Jurkat, Clone E6-1 (cell line): ENCODE results near the gene CELSR2.

Experiments
- DNase-seq: peaks from one replicate; pipeline ENCODE4 v3.0.0-alpha.2; 2011; ENCODE audit warnings: low read depth, low spot score
- H3K4me3 ChIP-seq: 2 replicates; pipeline ENCODE4 v1.5.1; 2011; ENCODE audit warnings: mild to moderate bottlenecking, low read length, control low read depth, moderate library complexity

Gene CELSR2

DNA sequence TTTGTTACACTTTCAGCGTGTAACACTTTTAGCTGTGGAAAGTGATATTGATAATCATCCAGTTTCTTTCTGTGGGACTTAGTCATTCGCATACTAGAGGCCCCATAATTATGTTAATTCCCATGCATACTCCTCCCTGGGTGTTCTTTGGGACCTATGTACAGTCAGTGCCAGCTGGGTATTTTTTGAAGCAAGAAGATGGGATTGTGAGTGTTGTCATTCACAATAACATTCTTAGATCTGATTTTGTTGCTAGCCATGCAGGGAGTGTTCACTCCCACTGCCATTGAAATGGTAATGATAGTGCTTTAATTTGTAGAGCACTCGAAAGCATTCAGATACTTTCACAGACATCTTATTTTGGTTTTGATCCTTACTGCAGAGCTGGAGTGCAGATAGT is 24.0 kb upstream of the CELSR2 start:
- no peak for DNase-seq
- no peak overlapping the region for H3K4me3 ChIP-seq

DNA sequence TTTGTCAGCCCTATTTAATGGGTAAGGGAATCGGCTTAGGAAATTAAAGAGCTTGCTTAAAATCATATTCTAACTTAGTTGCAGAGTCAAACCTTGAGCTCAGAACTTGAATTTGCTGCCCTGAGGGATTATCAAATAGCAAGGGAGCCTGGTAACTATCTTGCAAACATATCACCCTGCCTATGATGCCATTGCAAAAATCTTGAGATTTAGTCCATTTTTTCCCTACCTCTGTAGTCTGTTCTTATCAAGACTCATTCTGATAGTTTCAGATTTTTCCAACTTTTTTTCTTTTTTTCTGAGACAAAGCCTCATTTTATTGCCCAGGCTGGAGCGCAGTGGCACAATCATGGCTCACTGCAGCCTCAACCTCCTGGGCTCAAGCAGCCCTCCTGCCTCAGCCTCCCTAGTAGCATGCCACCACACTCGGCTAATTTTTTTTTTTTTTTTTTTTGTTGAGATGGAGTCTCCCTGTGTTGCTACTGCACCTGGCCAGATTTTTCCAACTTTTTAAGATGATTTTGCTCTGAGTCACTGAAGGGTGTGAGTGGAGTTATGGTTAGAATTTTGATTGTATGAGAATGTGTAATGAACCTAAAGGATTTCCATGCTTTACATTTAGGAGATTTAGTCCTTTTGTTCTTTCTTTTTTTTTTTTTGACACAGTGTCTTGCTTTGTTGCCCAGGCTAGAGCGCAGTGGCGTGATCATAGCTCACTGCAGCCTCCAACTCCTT is 23.5 kb upstream of the CELSR2 start:
- DNase-seq: no peak
- H3K4me3 ChIP-seq: no peak overlapping the region

DNA sequence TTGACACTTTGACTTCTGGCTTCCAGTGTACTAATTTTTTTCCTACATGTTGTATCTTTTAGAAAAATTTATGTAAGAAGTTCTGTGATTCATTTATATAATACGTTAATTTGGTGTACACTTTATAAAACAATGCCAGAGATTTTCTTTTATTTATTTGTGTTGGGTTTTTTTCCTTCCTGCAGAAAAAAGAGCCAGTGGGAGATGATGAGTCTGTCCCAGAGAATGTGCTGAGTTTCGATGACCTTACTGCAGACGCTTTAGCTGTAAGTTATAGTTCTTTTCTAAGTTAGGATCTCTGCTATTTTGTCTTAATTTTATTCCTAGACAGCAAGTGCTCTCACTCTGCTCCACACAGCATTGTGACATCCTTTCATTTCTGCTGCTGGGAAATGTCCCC is 21.2 kb upstream of the CELSR2 start:
- DNase-seq: no peak
- no peak overlapping the region for H3K4me3 ChIP-seq

DNA sequence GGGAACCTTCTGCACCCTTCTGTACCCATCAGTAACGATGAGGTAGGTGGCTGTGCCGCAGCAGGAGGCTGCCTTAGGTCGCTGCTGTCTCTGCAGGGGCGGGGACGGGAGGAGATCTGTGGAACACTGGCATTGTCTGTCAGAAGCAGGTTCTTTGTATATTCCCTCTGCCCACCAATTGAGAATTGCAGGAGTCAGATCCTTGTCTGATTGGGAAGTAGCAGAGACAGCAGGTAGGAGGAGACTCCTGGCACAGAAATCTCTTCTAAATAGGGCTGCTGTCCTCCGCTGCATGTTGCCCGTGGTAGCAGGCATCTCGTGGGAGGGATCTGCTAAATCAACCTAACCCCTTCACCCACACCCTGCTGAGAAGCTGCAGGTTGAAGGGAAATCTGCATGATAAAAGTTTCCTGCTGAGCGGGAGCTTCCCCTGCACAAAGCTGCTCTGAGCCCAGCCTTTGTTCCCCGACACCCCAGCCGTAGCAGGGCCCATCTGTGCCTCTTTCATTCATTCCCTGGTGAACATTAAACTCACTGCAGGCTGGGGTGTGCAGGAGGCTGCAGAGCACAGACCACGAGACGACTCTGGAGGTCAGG is 19.7 kb upstream of the CELSR2 start:
- H3K4me3 ChIP-seq: no peak overlapping the region
- no peak for DNase-seq

DNA sequence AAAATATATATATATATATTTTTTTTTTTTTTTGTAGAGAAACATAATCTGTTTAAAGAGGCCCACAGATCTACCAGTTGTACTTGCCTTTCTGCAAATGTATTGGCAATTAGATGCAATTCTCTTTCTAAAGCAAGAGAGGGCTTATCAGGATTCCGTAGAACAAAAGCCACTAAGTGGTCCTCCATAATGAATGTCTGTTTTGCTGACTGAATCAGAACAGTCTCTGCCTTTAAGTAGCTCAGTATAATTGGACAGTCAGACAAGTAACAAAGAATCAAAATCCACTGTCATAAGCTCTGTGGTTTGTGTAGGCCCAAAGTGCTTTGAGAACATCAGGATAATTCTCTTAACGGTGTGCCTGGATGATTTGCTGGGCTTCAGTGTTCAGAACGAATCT is 18.3 kb upstream of the CELSR2 start:
- no peak for DNase-seq
- no peak overlapping the region for H3K4me3 ChIP-seq

DNA sequence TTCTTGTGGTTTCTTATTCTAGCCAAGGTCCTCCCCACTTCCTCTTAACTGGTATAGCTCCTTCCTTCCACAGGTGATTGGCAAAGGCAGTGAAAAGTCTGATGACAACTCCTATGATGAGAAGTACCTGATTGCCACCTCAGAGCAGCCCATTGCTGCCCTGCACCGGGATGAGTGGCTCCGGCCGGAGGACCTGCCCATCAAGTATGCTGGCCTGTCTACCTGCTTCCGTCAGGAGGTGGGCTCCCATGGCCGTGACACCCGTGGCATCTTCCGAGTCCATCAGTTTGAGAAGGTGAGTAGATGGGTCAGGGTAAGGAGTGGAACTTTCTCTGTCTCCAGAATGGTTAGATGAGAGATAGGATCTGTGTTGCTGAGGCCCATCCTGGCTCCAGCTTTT is 14.2 kb upstream of the CELSR2 start:
- DNase-seq: no peak
- no peak overlapping the region for H3K4me3 ChIP-seq

DNA sequence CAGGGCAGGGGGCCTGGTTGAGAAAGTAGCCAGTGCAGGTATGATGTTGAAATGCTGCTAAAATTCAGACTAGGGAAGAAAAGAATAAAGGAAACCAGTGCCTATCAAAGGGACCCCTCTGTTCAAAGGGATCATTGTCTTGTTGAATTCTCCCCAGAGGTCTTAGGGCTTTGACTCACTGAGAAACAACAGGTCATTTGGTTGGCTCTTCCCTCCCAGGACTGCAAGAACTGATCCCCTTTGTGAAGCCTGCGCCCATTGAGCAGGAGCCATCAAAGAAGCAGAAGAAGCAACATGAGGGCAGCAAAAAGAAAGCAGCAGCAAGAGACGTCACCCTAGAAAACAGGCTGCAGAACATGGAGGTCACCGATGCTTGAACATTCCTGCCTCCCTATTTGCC is 11.8 kb upstream of the CELSR2 start:
- H3K4me3 ChIP-seq: no peak overlapping the region
- DNase-seq: no peak

DNA sequence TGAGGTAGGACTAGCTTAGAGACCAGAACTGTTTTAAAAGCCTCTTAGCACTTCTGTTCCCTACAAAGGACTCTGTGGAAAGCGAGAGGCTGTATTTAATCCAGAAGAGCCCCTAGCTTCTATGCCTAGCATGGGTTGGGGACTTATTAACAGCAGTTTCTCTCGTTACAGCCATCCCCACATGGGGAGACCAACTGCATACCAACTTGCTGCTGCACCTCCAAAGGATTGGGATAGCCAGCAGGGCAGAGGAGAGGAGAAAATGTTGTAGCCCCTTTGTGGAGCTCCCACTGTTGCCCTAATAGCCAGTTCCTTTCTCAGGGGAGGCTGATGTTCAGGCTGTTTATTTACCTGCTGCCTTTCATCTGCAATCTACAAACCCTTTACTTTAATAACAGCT is 11.0 kb upstream of the CELSR2 start:
- no peak overlapping the region for H3K4me3 ChIP-seq

DNA sequence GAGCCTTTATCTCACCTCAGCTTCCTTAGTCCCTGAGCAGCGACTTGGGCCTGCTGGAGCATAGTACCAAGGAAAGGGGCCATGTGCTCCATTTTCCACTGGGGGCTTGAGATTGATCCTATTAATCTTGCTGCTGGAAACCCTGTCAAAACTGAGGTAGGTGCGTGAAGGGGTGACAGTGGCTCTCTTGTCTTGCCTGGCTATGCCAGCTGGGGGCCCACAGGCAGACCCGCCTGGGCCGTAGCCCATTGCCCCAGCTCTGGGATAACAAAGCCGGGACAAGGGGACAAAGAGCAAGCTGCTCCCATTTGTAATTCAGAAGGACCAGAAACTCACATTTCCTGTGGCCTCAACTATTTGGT is 10.3 kb upstream of the CELSR2 start:
- DNase-seq: no peak

More for the DNA sequence above, 11.0 kb upstream of the CELSR2 start:
- no peak for DNase-seq

DNA sequence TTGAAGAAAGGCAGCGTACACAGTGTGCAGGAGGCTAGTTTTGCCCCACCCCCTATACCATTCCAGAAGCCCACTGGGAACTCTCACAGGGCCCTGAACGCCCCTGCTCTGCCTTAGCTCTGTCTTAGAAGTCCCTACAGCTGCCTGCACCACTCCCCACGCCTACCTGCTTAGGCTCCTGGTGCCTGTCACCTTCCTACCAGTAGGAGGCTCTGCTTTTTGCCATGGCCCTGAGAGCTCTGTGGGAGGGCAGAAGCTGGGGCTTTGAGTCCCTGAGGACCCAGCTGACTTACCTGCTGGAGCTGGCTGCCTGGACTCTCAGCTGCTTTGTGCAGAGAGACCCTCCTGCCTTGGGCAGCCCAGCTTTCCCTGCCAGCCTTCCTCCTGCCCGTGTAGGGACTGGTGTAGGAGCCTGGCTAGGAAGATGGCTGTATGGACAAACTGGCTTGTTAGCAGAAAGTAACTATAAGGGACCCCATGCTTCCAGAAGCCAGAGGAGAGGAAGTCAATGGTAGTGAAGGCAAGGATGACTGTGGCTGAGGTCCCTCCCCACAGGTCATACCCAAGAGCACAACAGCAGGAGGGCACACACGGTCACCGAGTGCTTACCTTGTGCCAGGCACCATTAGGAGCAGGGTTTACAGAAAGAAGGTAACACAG is 9.8 kb upstream of the CELSR2 start:
- peak; percentile 40 for DNase-seq
- H3K4me3 ChIP-seq: no peak overlapping the region

More for the DNA sequence above, 10.3 kb upstream of the CELSR2 start:
- H3K4me3 ChIP-seq: no peak overlapping the region

DNA sequence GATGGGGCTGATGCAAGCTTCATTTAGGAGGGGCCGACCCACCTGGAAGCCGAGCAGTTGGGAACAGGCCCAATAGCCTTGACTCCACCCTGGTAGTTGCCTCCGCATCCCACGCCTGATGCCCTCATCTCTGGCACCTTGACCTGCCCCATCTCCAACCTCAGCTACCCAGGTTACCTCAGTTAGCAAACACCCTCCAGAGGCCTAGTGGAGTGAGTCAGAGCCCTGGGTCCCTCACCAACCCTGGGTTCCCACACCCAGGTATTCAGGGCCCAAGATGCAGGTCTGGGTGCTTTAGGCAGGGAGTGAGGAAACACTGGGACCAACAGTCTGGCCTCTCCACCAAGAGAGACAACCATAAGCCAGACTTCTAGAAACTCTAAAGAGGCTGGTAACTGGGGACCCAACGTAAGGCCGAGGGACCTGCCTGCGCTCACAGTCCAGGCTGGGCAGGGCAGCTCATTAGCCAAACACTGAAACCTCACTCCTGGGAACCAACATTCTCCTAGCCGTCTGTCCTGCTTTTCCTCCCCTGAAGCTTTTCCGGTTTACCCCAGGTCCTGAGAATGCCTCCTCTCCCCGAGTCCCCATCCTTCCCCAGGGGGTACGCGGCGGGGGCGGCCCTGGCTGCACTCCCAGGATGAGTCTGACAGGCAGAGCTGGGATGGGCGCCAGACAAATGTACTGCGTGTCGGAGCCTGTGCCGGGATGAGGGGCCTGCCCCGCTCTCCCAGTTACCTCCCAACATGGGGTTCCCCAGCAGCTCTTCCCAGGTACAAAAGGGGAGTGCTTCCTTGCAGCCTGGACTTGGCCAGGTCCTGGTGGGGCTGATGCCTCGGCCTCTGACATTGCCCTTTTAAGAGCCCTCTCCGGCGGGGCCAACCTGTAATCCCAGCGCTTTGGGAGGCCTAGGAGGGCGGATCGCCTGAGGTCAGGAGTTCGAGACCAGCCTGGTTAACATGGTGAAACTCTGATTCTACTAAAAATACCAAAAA is 8.9 kb upstream of the CELSR2 start:
- no peak for DNase-seq
- H3K4me3 ChIP-seq: no peak overlapping the region

DNA sequence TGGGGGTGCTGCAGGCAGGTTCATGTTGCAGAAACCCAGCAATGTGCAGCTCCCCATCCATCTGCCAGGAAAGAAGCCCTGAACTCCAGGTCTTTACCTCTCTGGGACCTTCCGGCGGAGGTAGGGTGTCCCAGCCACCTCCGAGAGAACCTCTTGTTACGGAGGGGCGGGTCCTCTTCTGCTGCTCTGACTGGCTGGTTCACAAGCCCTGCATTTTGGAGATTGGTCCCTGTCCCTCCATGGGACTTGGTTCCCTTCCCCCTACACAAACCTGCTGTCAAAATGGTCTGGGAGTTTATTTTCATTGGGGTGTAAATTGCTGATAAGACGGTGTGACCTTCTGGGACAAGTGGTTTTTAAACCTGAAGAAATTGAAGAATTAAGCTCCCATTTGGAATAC is 8.0 kb upstream of the CELSR2 start:
- no peak overlapping the region for H3K4me3 ChIP-seq

DNA sequence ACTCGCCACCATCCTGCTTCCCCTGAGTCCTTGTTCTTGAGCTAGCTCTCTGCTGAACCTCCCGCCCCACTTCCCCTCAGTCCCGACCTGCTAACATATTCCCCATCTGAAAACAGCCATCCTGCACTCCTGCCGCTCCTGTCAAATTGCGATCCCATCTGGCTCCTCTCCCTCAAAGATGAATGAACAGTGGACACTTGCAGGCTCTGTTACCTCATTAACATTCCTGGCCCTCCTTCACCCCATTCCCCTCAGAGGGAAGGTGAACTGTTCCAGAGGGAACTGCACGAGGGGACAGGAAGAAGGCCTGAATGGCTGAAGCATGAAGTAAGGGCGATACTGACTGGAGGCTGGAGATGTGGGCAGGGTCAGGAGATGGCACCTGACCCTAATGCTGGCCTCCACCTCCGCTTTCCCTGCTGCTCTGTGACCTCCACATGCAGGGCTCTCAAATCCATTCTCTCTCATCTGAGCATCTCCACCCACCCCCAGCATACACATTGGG is 7.4 kb upstream of the CELSR2 start:
- no peak for DNase-seq
- no peak overlapping the region for H3K4me3 ChIP-seq

More for the DNA sequence above, 8.0 kb upstream of the CELSR2 start:
- DNase-seq: no peak

DNA sequence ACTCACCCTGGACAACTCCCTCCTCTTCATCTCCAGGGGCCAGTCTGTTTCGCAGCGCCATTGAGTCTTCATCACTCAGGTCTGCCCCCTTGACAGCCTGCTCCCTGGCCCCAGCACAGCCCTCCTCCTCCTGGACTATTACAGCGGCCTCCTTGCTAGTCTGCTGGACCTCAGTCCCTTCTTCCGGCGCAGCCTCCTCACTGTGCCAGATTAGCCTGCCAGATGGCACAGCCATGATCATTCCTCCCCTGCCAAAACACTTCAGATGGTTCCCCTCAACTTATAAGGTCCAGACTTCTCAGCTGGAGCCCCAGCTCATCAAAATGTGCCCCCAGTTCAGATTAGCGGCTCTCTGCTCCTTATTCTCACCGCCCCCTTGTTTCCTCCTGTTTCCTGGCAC is 7.0 kb upstream of the CELSR2 start:
- no peak overlapping the region for H3K4me3 ChIP-seq
- no peak for DNase-seq

DNA sequence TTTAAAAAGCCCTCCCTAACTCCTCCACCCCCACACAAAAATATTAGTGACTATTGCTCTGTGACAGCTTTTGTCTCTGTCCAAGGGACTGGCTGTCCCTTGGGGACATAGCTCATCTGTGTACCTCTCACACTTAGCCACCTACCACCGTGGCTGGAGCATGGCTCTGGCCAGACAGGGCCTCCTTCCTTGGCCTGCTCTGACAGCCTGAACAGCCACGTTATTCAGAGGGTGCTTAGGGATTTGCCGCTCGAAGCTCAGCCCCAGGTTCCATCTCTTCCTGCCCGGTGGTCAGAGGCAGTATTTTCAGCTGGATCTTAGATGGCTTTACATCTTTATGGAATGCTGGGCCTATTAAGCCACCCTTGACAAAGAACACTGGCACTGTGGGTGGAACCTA is 6.1 kb upstream of the CELSR2 start:
- DNase-seq: no peak

DNA sequence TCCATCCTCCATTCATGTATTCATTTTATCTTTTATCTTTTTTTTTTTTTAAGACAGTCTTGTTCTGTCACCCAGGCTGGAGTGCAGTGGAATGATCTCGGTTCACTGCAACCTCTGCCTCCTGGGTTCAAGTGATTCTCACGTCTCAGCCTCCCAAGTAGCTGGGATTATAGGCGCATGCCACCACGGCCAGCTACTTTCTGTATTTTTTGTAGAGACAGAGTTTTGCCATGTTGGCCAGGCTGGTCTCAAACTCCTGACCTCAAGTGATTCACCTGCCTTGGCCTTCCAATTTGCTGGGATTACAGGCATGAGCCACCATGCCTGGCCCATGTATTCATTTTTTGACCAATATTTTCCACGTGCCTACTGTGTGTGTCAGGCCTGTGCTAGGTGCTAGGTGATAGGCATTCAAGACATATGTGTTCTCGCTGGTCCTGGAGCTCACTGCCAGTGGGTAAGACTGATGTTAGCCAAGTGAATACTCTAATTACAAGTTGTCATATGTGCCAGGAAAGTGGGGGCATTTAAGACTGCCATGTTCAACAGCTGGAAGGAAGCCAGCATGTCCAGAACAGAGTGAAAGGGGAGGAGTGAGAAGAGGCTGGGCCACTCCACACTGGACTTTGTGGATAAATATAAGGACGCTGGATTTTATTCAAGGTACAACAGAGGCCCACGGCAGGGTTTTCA is 5.3 kb upstream of the CELSR2 start:
- no peak overlapping the region for H3K4me3 ChIP-seq
- DNase-seq: no peak

More for the DNA sequence above, 6.1 kb upstream of the CELSR2 start:
- H3K4me3 ChIP-seq: no peak overlapping the region

DNA sequence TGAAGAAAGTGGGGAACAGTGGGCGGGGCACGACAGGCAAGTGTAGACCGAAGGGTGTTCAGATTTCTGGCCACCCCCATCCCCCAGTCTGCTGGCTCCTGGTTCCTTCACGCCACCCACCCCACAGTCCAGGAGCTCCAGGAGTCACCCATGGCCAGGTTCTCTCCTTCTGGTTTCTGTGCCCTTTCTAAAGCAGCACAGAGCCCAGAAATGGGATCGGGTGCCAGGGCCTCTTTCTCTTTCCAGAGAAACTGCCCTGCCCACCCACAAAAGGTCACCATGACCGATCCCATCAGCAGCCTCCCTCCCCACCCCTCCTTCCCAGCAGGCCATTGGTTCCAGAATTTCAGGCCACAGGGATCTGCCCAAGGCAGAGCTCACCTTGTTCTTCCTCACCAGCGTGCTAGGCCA is 3.2 kb upstream of the CELSR2 start:
- H3K4me3 ChIP-seq: no peak overlapping the region
- no peak for DNase-seq

DNA sequence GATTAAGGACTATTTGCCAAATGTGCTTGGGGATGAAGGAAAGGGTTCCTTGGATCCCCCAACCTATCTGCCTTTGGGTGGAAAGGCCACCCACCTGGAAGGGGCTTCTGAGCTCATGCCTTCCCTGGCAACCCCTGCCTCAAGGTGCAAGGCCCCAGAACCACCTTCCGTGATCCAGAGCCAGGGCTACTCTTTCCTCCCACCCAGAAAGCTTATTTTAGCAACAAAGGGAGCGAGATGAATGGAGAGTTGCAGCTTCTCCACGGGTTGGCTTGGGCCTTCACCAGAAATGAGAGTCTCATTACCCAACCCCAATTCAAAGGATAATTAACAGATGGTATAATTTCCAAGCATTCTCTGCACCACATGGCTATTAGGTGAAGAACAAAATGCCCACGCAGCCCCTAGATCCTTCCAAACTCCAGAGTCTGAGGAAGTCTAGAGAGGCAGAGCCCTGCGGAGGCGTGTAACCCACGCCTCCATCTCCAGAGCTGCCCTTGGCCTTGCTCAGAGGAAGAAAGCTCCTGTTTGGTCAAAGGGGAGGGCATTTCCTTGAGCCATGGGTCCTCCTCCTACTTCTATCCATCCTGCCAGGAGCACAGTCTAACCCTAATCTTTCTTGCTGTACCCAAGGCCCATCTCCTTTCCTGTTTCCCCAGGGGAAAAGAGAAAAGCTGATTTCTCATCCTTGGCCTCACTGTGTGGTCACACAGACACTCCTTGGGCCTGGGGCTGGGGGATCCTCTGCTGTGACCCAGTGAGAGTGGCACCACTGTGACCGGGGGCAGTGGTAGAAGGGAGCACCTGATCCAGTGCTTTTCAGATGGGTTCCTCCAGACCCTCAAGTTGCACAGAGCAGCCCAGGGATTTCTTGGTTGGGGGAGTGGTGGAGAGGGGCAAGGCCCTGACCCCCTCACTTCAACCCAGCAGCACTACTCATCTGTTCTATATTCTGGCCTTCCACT is 1.7 kb upstream of the CELSR2 start:
- DNase-seq: no peak
- H3K4me3 ChIP-seq: no peak overlapping the region
